Natural killer cell (primary cell): ENCODE measurements around the gene ACTR6. TPM values are rescaled to one million over a fixed set of nuclear protein-coding genes. Genes with fewer than 3 reads are reported as not detected.
A peak's percentile ranks its signal among the peaks of the same experiment; 100 is the strongest.

ENCODE experiments used
- ATAC-seq, 3 donors: fragments of 150-1000 bp in 2 of 3; fragments of 200-7000 bp in 1 of 3; cut with Tn5 transposase; 1 replicate in 1 of 3; 2 replicates in 2 of 3; pipeline ENCODE4 v1.10.0; 2021; ENCODE audit warnings: mild to moderate bottlenecking in 2 of 3, moderate library complexity in 2 of 3
- DNase-seq, 2 donors: peaks; one replicate each; pipeline versions ENCODE4 v3.0.0 to v3.0.0-alpha.2; 2013 to 2021; ENCODE audit warnings: mixed read lengths in 1 of 2
- H3K27ac ChIP-seq: one replicate; pipeline ENCODE4 v1.5.1; 2013; ENCODE audit warnings: mild to moderate bottlenecking, low read length
- H3K27me3 ChIP-seq: one replicate; pipeline ENCODE4 v1.6.1; 2013; ENCODE audit warnings: low read length; ENCODE audit not compliant: control insufficient read depth, insufficient read depth
- H3K36me3 ChIP-seq: one replicate; pipeline ENCODE4 v1.6.1; 2013; ENCODE audit warnings: low read length; ENCODE audit not compliant: control insufficient read depth, insufficient read depth
- H3K4me1 ChIP-seq: one replicate; pipeline ENCODE4 v1.6.1; 2013; ENCODE audit warnings: low read length; ENCODE audit not compliant: control insufficient read depth, insufficient read depth
- H3K4me3 ChIP-seq: one replicate; pipeline ENCODE4 v1.5.1; 2013; ENCODE audit warnings: low read length
- H3K9me3 ChIP-seq: one replicate; pipeline ENCODE4 v1.6.1; 2013; ENCODE audit warnings: low read length; ENCODE audit not compliant: control insufficient read depth, insufficient read depth
- H3K27ac Mint-ChIP-seq, 2 donors: one replicate each; pipeline ENCODE4 v1.8.0; 2022; ENCODE audit warnings: mild to moderate bottlenecking in 2 of 2, mixed read lengths in 2 of 2, moderate library complexity in 1 of 2
- H3K27me3 Mint-ChIP-seq, 2 donors: one replicate each; pipeline ENCODE4 v1.8.0; 2022; ENCODE audit warnings: low read depth in 2 of 2, mixed read lengths in 2 of 2
- H3K36me3 Mint-ChIP-seq: one replicate; pipeline ENCODE4 v1.8.0; 2022; ENCODE audit warnings: mixed read lengths
- H3K4me1 Mint-ChIP-seq, 2 donors: one replicate each; pipeline ENCODE4 v1.8.0; 2022; ENCODE audit warnings: mixed read lengths in 2 of 2
- H3K4me3 Mint-ChIP-seq: one replicate; pipeline ENCODE4 v1.8.0; 2022; ENCODE audit warnings: mild to moderate bottlenecking, moderate library complexity, mixed read lengths
- H3K9me3 Mint-ChIP-seq, 2 donors: one replicate each; pipeline ENCODE4 v1.8.0; 2022; ENCODE audit warnings: mixed read lengths in 2 of 2
- CTCF ChIP-seq: fragments of 200-600 bp; IDR thresholded peaks from one replicate; pipeline ENCODE4 v1.8.0; 2022; ENCODE audit warnings: antibody characterized with exemption
- WGBS: methylation state at CpG from one replicate; pipeline ENCODE4 v1.1.7; 2013; ENCODE audit warnings: missing lambda C conversion rate; ENCODE audit not compliant: insufficient coverage; 5-methylcytosine and 5-hydroxymethylcytosine counted together
- intact Hi-C: fragments of 100-400 bp; cut with micrococcal nuclease; formaldehyde crosslinking; loops from one replicate; pipeline ENCODE4 v1.14.2; 2022
- total RNA-seq, 4 donors: library from RNA; stranded (reverse); fragments of 120-200 nt in 1 of 4; gene quantifications; one replicate each; pipeline versions ENCODE4 v1.2.3 to v1.2.4, GENCODE V29; 2013 to 2022

Gene ACTR6
- 10 to 100 TPM; 20.4 to 27.5 (median 20.8) TPM for total RNA-seq
- total RNA-seq (2013): 36.7 TPM

- H3K27ac ChIP-seq: peak within 1 kb of the TSS; percentile 84
- no peak for TF ChIP-seq CTCF
- peak; percentile 97 to 99 for DNase-seq
- no peaks in the 10 kb centered on the region for H3K36me3 ChIP-seq
- Mint-ChIP-seq H3K4me3 (peak within 1 kb of the TSS; percentile 99), H3K27me3 (no peaks in the 10 kb centered on the region), H3K27ac (peak within 1 kb of the TSS; percentile 98), H3K4me1 (peaks cover 32 to 36% of the 10 kb centered on the region in 2 donors), H3K36me3 (no peaks in the 10 kb centered on the region), H3K9me3 (no peaks in the 10 kb centered on the region)
- H3K9me3 ChIP-seq: no peaks in the 10 kb centered on the region
- H3K4me3 ChIP-seq: peak within 1 kb of the TSS; percentile 81
- peaks cover 28% of the 10 kb centered on the region for H3K4me1 ChIP-seq
- no peaks in the 10 kb centered on the region for H3K27me3 ChIP-seq
- under 1% methylated on average over 38 of the region's 38 CpGs for WGBS
- intact Hi-C loops: loop anchor here (1.0 to 5.0 kb wide), 3 partner anchors 58 to 1698 kb away; partner anchors contain the start of genes BLTP3B, DEPDC4 and SCYL2
- peak; percentile 86 to 94 (median 88) for ATAC-seq
Observed at GRCh38 chr12:100200463-100201181, at the start of gene ACTR6. Gene ACTR6, plus strand, starts transcription at chr12:100200815. Its CDS starts 37 bp downstream, at chr12:100200852.

GRCh38 chr12:100151769-100152168 is 48.8 kb upstream of the ACTR6 start:
- peaks cover 4% of the 10 kb centered on the region for H3K4me1 ChIP-seq
- no peak overlapping the region for H3K4me3 ChIP-seq
- no peak for ATAC-seq
- Mint-ChIP-seq H3K4me1 (peaks cover 5 to 10% of the 10 kb centered on the region in 2 donors), H3K4me3 (no peak overlapping the region), H3K27me3 (no peaks in the 10 kb centered on the region), H3K27ac (no peak overlapping the region), H3K36me3 (no peaks in the 10 kb centered on the region), H3K9me3 (no peaks in the 10 kb centered on the region)
- H3K9me3 ChIP-seq: no peaks in the 10 kb centered on the region
- H3K27me3 ChIP-seq: no peaks in the 10 kb centered on the region
- intact Hi-C loops: no loop called here
- TF ChIP-seq CTCF: no peak
- no peaks in the 10 kb centered on the region for H3K36me3 ChIP-seq
- DNase-seq: no peak
- 90% methylated on average over 2 of the region's 2 CpGs for WGBS
- no peak overlapping the region for H3K27ac ChIP-seq

DNA sequence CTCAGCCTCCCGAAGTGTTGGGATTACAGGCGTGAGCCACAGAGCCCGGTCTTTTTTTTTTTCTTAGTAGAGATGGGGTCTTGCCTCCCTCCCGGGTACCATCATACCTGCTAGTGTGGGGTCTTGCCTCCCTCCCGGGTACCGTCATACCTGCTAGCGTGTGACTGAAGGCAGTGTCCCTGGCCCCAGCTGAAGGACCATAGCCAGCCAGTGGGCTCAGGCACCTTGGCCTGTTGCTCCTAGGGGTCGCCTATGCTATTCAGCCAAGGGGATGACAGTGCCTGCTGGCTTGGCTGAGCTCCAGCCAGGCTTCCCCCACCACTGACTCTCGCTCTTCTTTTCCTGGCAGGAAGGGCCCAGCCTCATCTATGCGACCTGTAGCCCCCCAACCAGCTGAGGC is 47.5 kb upstream of the ACTR6 start:
- no peak overlapping the region for H3K27ac Mint-ChIP-seq
- intact Hi-C loops: no loop called here

More for the DNA sequence above, 47.5 kb upstream of the ACTR6 start:
- 96% methylated on average over 10 of the region's 10 CpGs for WGBS
- Histone ChIP-seq H3K27ac (no peak overlapping the region), H3K9me3 (no peaks in the 10 kb centered on the region), H3K4me1 (peaks cover 4% of the 10 kb centered on the region), H3K36me3 (no peaks in the 10 kb centered on the region), H3K4me3 (no peak overlapping the region), H3K27me3 (no peaks in the 10 kb centered on the region)
- Mint-ChIP-seq H3K36me3 (no peaks in the 10 kb centered on the region), H3K27me3 (no peaks in the 10 kb centered on the region), H3K4me3 (no peak overlapping the region), H3K4me1 (peaks cover 5 to 10% of the 10 kb centered on the region in 2 donors), H3K9me3 (no peaks in the 10 kb centered on the region)
- DNase-seq (no peak), ATAC-seq (no peak)
- no peak for TF ChIP-seq CTCF
